ACHN (cell line): ENCODE data around the gene SLC26A5.
"Not testable (repeated sequence)": the region's sequence is repeated elsewhere in the genome, so short reads cannot be mapped to it uniquely, and the experiment has no call there.

Experiments used
- DNase-seq: peaks from one replicate; pipeline ENCODE4 v3.0.0-alpha.2; 2015
- in situ Hi-C: cut with HindIII; loops from 2 replicates; pipeline ENCODE4 v1.10.0; 2017; ENCODE audit warnings: low sequenced_read_pairs, low pct_ligation_motif_present, low pct_unique_long_range_greater_than_20kb

Gene SLC26A5, protein sequence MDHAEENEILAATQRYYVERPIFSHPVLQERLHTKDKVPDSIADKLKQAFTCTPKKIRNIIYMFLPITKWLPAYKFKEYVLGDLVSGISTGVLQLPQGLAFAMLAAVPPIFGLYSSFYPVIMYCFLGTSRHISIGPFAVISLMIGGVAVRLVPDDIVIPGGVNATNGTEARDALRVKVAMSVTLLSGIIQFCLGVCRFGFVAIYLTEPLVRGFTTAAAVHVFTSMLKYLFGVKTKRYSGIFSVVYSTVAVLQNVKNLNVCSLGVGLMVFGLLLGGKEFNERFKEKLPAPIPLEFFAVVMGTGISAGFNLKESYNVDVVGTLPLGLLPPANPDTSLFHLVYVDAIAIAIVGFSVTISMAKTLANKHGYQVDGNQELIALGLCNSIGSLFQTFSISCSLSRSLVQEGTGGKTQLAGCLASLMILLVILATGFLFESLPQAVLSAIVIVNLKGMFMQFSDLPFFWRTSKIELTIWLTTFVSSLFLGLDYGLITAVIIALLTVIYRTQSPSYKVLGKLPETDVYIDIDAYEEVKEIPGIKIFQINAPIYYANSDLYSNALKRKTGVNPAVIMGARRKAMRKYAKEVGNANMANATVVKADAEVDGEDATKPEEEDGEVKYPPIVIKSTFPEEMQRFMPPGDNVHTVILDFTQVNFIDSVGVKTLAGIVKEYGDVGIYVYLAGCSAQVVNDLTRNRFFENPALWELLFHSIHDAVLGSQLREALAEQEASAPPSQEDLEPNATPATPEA

DNA sequence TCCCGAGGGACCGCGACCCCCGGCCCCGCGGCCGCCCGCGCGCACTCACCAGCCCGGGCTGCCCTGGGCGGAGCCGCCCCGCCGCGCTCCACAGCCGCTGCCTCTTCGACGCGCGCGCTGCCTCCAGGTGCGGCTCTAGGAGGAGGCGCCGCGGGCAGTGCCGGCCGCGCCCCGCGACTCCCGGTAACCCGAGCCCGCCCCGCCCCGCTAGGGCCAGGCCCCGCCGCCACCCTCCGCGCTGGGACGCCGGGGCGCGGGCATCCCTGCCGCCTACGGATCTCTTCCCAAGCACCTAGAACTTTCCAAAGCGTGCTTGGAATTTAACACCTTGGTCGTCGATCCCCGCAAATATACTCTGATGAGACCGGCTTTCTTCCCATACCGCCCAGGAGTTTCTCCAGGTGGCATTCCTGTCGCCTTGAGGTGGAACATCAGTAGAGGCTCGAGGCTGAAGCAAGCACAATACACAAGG is at the start of gene SLC26A5:
Gene SLC26A5, minus strand, starts transcription at position 159 of the 472 bp plus-strand sequence. CDS start 24,693 bp downstream, outside the sequence.
- in situ Hi-C loops = no loop called here
- DNase-seq = no peak

GRCh38 chr7:103487419-103487818 is 41.4 kb upstream of the SLC26A5 start:
- no peak for DNase-seq
- in situ Hi-C loops = no loop called here

- DNase-seq, in situ Hi-C loops: not testable (repeated sequence)
Observed at GRCh38 chr7:103486873-103487272, 40.9 kb upstream of the SLC26A5 start.

- in situ Hi-C loops = no loop called here
Observed at GRCh38 chr7:103480771-103481170, 34.8 kb upstream of the SLC26A5 start.

DNA sequence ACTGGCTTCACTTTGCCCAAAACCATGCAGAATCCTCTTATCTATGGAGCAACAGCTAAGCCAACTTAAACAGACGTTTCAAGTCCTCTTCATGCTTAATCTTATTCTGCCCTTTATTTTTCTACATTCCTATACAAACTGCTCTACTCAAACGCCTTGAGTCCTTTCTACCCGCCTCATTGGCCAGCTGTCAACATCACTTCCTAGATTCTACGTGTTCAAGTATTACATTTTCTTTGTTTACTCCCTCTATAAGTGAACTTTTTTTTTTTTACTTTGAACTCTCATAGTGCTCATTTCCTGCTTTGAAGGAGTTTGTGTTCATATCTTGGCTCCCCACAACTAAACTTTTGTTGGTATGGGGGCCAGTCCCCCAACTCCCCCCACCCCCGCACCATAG is 28.9 kb upstream of the SLC26A5 start:
- no peak for DNase-seq
- in situ Hi-C loops = no loop called here

More at GRCh38 chr7:103480771-103481170, 34.8 kb upstream of the SLC26A5 start:
- DNase-seq = no peak

GRCh38 chr7:103469095-103469948 is 23.3 kb upstream of the SLC26A5 start:
- in situ Hi-C loops = no loop called here

DNA sequence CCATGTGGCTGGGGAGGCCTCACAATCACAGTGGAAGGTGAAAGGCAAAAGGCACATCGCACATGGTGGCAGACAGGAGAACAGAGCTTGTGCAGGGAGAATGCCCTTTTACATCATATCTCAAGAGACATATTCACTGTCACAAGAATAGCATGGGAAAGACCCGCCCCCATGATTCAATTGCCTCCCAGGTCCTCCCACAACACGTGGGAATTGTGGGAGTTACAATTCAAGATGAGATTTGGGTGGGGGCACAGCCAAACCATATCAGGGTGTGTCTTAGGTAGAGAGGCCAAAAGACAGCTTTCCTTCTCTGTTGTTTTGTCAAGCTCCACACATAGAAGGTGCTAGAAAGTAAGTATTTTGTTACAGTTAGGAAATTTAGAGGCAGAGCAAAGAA is 20.8 kb upstream of the SLC26A5 start:
- in situ Hi-C loops = no loop called here
- no peak for DNase-seq

More at GRCh38 chr7:103469095-103469948, 23.3 kb upstream of the SLC26A5 start:
- no peak for DNase-seq

GRCh38 chr7:103462358-103462757 is 16.4 kb upstream of the SLC26A5 start:
- no peak for DNase-seq
- in situ Hi-C loops = no loop called here

GRCh38 chr7:103447073-103447960 is 1.3 kb upstream of the SLC26A5 start:
- peak; percentile 70 for DNase-seq
- in situ Hi-C loops = no loop called here

DNA sequence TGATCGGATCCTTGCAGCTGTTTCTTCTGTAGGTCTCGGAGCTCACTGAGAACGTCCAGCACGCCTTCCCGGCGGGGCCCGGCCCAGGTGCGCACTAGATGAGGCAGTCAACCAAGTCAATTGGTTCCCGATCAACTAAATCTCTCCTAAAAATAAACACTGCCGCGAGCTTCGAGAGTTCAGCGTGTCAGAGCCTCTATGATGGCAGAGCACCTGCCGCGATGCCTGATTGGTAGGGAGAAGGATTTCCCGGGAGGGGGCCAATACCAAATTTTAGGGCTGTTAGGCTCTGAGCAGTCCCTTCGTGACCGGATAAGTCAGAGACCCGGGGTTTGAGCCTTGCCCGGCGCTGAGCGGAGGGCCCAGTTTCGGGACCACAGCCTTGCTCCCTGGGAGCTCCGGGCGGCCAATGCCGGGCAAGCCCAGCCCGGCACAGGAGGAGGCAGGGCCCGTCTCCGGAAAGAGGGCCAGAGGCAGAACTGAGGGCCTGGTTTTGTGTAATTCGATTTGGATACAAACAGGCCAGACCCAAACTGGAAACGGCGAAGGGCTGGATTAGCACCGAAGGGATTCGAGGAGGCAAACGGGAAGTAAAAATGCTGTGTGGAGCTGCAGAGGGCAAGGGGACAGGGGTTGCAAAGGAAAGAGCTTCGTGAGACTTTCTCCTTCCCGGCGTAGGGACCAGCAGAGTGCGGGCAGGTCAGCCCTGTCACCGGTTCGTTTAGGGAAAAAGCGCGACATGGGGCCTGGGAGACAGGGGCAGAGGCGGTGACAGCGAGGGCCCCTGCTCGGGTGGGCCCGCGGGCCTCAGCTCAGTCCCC is 569 bp downstream of the SLC26A5 start:
- DNase-seq = no peak

GRCh38 chr7:103439661-103440060 is 6.3 kb downstream of the SLC26A5 start:
- in situ Hi-C loops = no loop called here
- no peak for DNase-seq

More for the DNA sequence above, 569 bp downstream of the SLC26A5 start:
- in situ Hi-C loops = no loop called here

GRCh38 chr7:103437623-103438022 is 8.4 kb downstream of the SLC26A5 start:
- in situ Hi-C loops = no loop called here
- no peak for DNase-seq

- in situ Hi-C loops = no loop called here
- DNase-seq = no peak
Observed at GRCh38 chr7:103432712-103433111, 13.3 kb downstream of the SLC26A5 start.

- DNase-seq = no peak
- in situ Hi-C loops = no loop called here
Observed at GRCh38 chr7:103425177-103425576, 20.8 kb downstream of the SLC26A5 start.

DNA sequence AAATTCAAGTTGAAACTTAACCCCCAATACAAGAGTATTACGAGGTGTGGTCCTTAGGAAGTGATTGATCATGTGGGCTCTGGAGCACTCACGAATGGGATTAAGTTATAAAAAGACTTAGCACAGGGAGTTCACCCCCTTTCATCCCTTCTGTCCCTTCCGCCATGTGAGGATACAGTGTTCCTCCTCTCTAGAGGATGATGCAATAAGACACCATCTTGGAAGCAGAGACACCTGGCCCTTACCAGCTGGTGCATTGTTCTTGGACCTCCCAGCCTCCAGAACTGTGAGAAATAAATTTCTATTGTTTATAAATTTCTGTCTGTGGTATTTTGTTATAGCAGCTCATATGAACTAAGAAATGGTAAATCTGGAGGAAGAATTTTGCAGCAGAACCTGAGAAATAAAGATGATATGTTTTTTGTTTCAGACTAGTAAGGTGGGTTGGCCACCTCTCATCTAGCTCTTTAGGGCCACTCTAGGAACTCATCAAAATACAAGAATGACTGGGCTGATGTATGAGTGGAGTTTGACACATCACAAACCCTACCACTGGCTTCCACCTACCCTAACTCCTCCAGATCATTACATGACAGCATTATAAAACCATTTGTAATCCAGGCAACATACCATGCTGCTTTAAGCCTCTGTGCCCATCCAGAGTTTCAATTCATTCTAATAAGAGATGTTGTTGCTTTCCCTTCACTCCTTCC is 22.4 kb downstream of the SLC26A5 start:
- in situ Hi-C loops = no loop called here
- no peak for DNase-seq

DNA sequence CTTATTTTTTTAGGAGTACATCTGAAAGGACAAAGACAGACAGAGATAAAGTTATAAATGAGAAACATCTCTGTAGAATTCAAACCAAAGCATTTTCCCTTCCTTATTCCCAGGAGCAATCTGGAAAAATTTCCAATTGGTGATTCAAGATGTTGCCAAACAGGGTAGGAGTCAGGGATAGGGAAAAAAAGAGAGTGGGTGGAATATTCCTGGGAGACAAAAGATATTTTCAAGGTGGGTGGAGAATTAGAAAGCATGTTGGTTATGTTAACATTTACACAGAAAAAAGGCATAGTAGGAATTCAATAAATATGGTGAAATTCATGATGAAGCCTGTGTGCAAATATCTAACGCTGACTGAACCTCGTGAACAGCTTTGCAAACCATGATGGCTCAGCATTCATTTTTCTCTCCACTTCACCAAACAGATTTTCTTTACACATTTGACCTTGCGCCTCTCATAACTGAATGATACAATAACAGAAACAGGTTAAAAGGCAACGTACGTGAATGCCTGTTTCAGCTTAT is 25.1 kb downstream of the SLC26A5 start:
- DNase-seq = no peak
- in situ Hi-C loops = no loop called here
